ENCODE data around the gene AZIN2.

DNA sequence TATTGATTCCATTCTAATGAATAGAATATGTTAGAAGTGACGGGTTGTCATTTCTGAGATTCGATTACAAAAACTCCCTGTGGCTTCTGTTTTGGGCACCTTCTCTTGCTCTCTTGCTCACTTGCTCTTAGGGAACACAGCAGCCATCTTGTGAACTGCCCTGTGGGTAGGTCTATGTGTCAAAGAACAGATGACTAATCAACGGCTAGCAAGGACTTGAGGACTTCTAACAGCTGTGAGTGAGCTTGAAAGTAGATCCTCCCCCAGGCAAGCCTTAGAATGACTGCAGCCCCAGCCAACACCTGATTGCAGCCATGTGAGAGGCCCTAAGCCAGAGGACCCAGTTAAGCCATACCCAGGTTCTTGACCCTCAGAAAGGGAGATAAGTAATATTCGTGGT lies 49.3 kb downstream of the AZIN2 start:
- no peak for TF ChIP-seq EZH2 (IDR thresholded peaks at IDR 0.05)
- no peak for TF ChIP-seq POLR2AphosphoS5 (IDR thresholded peaks at IDR 0.05; ENCODE audit: borderline replicate concordance, low read depth, low read length)

All from SK-N-MC (cell line).